ENCODE results near the gene RSPO4. TPM values are rescaled to one million over a fixed set of nuclear protein-coding genes. Genes with fewer than 3 reads are reported as not detected.

RSPO4 gene
- total RNA-seq, 4 donors from 2014 or later = 0.27 to 0.47 (median 0.27) TPM; not detected in 1

DNA sequence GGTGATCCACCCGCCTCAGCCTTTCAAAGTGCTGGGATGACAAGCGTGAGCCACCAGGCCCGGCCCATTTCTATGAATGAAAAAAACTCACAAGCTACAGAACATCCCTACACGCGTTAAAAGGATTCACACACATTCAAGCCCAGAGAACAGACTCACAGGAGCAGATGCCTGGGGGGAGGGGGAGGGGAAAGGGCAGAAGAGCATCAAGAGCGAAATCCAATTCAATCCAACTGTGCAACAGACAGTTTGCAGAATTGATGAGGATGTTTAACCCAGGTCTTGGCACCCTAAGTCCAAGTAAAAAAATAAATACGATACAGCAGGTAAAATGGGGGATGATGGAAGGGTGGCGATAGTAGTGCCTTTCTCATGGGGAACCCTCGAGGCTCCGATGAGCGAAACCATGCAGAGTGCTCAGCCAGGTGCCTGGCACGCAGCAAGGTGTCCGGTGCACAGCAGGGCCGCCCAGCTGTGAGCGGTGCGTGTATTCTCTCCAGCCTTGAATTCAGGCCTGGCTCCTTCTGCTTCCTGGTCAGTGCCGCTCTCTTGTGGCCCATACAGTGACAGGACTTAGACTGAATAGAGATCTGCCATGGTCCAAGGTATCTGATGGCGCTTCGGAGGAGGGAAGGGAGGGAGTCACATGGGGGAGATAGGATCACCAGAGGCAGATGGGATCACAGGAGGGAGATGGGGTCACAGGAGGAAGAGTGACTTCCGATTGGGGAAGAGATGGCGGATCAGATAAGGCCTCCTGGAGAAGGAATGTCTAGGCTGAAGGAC is 50.5 kb downstream of the RSPO4 start:
- Histone ChIP-seq H3K36me3 (no peaks in the 10 kb centered on the region), H3K4me3 (no peak overlapping the region), H3K27ac (no peak overlapping the region), H3K9me3 (no peaks in the 10 kb centered on the region), H3K27me3 (peaks cover 74% of the 10 kb centered on the region), H3K4me1 (peaks cover 0 to 6% (median 2%) of the 10 kb centered on the region in 3 donors)
- TF ChIP-seq POLR2AphosphoS5 (IDR thresholded peaks at IDR 0.05) (no peak), POLR2A (IDR thresholded peaks at IDR 0.05) (no peak), EP300 (IDR thresholded peaks at IDR 0.05) (no peak)
- TF ChIP-seq, protein P1, sequence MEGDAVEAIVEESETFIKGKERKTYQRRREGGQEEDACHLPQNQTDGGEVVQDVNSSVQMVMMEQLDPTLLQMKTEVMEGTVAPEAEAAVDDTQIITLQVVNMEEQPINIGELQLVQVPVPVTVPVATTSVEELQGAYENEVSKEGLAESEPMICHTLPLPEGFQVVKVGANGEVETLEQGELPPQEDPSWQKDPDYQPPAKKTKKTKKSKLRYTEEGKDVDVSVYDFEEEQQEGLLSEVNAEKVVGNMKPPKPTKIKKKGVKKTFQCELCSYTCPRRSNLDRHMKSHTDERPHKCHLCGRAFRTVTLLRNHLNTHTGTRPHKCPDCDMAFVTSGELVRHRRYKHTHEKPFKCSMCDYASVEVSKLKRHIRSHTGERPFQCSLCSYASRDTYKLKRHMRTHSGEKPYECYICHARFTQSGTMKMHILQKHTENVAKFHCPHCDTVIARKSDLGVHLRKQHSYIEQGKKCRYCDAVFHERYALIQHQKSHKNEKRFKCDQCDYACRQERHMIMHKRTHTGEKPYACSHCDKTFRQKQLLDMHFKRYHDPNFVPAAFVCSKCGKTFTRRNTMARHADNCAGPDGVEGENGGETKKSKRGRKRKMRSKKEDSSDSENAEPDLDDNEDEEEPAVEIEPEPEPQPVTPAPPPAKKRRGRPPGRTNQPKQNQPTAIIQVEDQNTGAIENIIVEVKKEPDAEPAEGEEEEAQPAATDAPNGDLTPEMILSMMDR (IDR thresholded peaks at IDR 0.05) = no peak
- 70 to 86% methylated on average over 9 to 17 of the region's 21 CpGs for WGBS, 2 donors (ENCODE audit: low coverage in 1 of 2)
- no peak for ATAC-seq

DNA sequence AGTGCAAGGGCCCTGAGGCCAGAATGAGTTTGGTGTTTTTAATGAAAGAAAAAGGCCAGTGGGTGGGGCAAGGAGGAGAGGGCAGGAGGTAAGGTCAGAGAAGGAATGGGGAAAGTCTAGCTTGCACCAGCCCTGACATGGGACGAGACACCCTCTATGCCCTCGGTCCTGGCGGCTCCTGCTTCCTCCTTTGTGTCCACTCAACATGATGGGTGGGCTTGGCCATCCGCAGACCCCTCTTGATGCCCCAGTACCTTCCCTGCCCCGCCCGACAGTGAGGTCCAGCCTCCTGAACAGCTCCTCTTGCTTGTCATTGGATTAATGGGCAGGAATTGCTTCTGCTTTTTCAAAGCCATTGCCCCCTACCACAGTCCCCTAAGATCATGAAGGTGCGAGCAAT is 52.4 kb downstream of the RSPO4 start:
- WGBS, 2 donors (ENCODE audit: low coverage in 1 of 2) = 85% methylated on average over 5 of the region's 7 CpGs; no CpG with 5 or more reads in 1 of the 2 donors
- no peak for ATAC-seq

DNA sequence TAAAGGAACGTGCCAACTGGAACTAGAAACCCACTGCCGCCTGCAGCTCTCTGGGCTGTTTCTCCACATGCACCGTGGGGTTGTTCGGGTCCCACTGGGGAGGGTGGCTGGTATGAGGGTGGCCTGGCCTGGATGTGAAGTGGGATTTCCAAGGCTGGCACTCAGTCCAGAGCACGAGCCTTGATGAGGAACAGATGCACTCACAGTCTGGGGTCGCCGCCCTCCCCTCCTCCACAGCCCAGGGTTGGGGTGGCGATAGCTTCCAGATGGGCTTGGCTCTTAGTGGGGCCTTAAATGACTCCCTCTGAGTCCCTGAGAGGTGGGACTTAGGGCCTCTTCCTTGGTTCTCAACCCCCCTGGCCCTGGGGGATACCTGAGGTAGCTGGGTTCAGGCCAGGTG is 55.3 kb downstream of the RSPO4 start:
- H3K27ac ChIP-seq = no peak overlapping the region
- 71 to 83% methylated on average over 1 to 3 of the region's 8 CpGs for WGBS, 2 donors (ENCODE audit: low coverage in 1 of 2)
- TF ChIP-seq POLR2AphosphoS5 (IDR thresholded peaks at IDR 0.05) (no peak), EP300 (IDR thresholded peaks at IDR 0.05) (no peak), POLR2A (IDR thresholded peaks at IDR 0.05) (no peak)
- TF ChIP-seq, protein P1 (IDR thresholded peaks at IDR 0.05) = no peak
- no peaks in the 10 kb centered on the region for H3K4me1 ChIP-seq
- peaks cover 62% of the 10 kb centered on the region for H3K27me3 ChIP-seq
- no peaks in the 10 kb centered on the region for H3K9me3 ChIP-seq
- no peak for ATAC-seq
- no peak overlapping the region for H3K4me3 ChIP-seq
- H3K36me3 ChIP-seq = no peaks in the 10 kb centered on the region

More for the DNA sequence above, 52.4 kb downstream of the RSPO4 start:
- Histone ChIP-seq H3K27ac (no peak overlapping the region), H3K36me3 (no peaks in the 10 kb centered on the region), H3K27me3 (peaks cover 74% of the 10 kb centered on the region), H3K4me1 (no peaks in the 10 kb centered on the region), H3K9me3 (no peaks in the 10 kb centered on the region), H3K4me3 (no peak overlapping the region)
- TF ChIP-seq POLR2AphosphoS5 (IDR thresholded peaks at IDR 0.05) (no peak), POLR2A (IDR thresholded peaks at IDR 0.05) (no peak), EP300 (IDR thresholded peaks at IDR 0.05) (no peak)
- TF ChIP-seq, protein P1 (IDR thresholded peaks at IDR 0.05) = no peak

DNA sequence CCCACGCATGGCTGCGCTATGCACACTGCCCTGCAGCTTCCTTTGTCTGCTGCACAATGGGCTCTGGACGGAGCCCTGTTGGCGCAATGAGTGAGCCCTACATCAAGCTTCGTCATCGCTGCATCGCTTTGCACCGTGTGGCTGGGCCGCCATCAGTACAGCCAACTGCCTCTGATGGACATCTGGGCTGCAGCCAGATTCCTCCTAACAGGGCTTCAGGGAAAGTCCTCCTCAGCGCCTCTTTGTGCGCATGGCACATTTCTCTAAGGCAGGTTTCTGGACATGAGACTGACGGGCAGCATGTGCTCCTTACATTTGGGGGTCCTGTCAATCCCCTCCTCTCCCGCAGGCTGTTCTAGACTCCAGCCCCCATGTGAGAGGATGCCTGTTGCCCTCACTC is 56.3 kb downstream of the RSPO4 start:
- WGBS, 2 donors (ENCODE audit: low coverage in 1 of 2) = 95 to 96% methylated on average over 4 to 7 of the region's 13 CpGs
- Histone ChIP-seq H3K4me1 (no peaks in the 10 kb centered on the region), H3K27me3 (peaks cover 58% of the 10 kb centered on the region), H3K36me3 (no peaks in the 10 kb centered on the region), H3K27ac (no peak overlapping the region), H3K4me3 (no peak overlapping the region), H3K9me3 (no peaks in the 10 kb centered on the region)
- ATAC-seq = no peak
- no peak for TF ChIP-seq EP300 (IDR thresholded peaks at IDR 0.05)
- TF ChIP-seq POLR2AphosphoS5 (IDR thresholded peaks at IDR 0.05) = no peak
- TF ChIP-seq POLR2A (IDR thresholded peaks at IDR 0.05) = no peak
- TF ChIP-seq, protein P1 (IDR thresholded peaks at IDR 0.05) = no peak

Measured in gastroesophageal sphincter (tissue), 4 donors.